Astrocyte (in vitro differentiated cells and primary cell): Measurements from ENCODE around the gene FKBP1A. TPM values are rescaled to one million over a fixed set of nuclear protein-coding genes. Genes with fewer than 3 reads are reported as not detected.

ENCODE experiments used
- DNase-seq: peaks from one replicate; pipeline ENCODE4 v3.0.0-alpha.2; 2010; ENCODE audit warnings: low read depth
- FAIRE-seq: peaks from 2 replicates; lab custom pipeline; 2011; peaks lifted over from hg19 to GRCh38; lab: Jason Lieb, UNC
- H2AFZ ChIP-seq: 2 replicates; pipeline ENCODE4 v1.6.0; 2012; ENCODE audit warnings: low read depth, low read length, inconsistent platforms
- H3K27ac ChIP-seq: 2 replicates; pipeline ENCODE4 v1.5.1; 2011; ENCODE audit warnings: low read depth, low read length, inconsistent platforms
- H3K27me3 ChIP-seq: 2 replicates; pipeline ENCODE4 v1.6.0; 2011; ENCODE audit warnings: low read length, inconsistent platforms; ENCODE audit not compliant: insufficient read depth
- H3K36me3 ChIP-seq: 2 replicates; pipeline ENCODE4 v1.5.1; 2011; ENCODE audit warnings: low read length, inconsistent platforms; ENCODE audit not compliant: insufficient read depth
- H3K4me1 ChIP-seq: 2 replicates; pipeline ENCODE4 v1.5.1; 2011; ENCODE audit warnings: low read length, inconsistent platforms; ENCODE audit not compliant: insufficient read depth
- H3K4me2 ChIP-seq: 2 replicates; pipeline ENCODE4 v1.6.0; 2012; ENCODE audit warnings: low read length, inconsistent platforms
- H3K4me3 ChIP-seq: 2 replicates; pipeline ENCODE4 v1.5.1; 2011; ENCODE audit warnings: low read depth, mild to moderate bottlenecking, low read length, inconsistent platforms; ENCODE audit not compliant: insufficient read depth
- H3K79me2 ChIP-seq: 2 replicates; pipeline ENCODE4 v1.6.0; 2012; ENCODE audit warnings: mild to moderate bottlenecking, low read length, inconsistent platforms; ENCODE audit not compliant: insufficient read depth
- H3K9ac ChIP-seq: 2 replicates; pipeline ENCODE4 v1.6.0; 2012; ENCODE audit warnings: mild to moderate bottlenecking, low read length, inconsistent platforms
- H3K9me3 ChIP-seq: 2 replicates; pipeline ENCODE4 v1.5.1; 2012; ENCODE audit warnings: low read depth, mild to moderate bottlenecking, low read length, inconsistent platforms; ENCODE audit not compliant: insufficient read depth
- H4K20me1 ChIP-seq: 2 replicates; pipeline ENCODE4 v1.6.0; 2012; ENCODE audit warnings: low read length, inconsistent platforms; ENCODE audit not compliant: insufficient read depth
- H3K27ac Mint-ChIP-seq: one replicate; pipeline ENCODE4 v1.8.0; 2021; ENCODE audit warnings: mild to moderate bottlenecking, mixed read lengths; ENCODE audit not compliant: unreplicated experiment
- H3K27me3 Mint-ChIP-seq: one replicate; pipeline ENCODE4 v1.8.0; 2021; ENCODE audit warnings: low read depth, mixed read lengths; ENCODE audit not compliant: unreplicated experiment
- H3K36me3 Mint-ChIP-seq: one replicate; pipeline ENCODE4 v1.8.0; 2021; ENCODE audit warnings: low read depth, mixed read lengths; ENCODE audit not compliant: unreplicated experiment
- H3K4me1 Mint-ChIP-seq: one replicate; pipeline ENCODE4 v1.8.0; 2021; ENCODE audit warnings: low read depth, mixed read lengths; ENCODE audit not compliant: unreplicated experiment
- H3K4me3 Mint-ChIP-seq: one replicate; pipeline ENCODE4 v1.8.0; 2021; ENCODE audit warnings: mild to moderate bottlenecking, moderate library complexity, mixed read lengths; ENCODE audit not compliant: unreplicated experiment
- H3K9me3 Mint-ChIP-seq: one replicate; pipeline ENCODE4 v1.8.0; 2021; ENCODE audit warnings: mild to moderate bottlenecking, mixed read lengths; ENCODE audit not compliant: unreplicated experiment
- CTCF ChIP-seq: IDR thresholded peaks from 2 replicates; pipeline ENCODE4 v1.5.1; 2011; ENCODE audit warnings: low read depth, mild to moderate bottlenecking, inconsistent platforms, low read length, moderate library complexity; ENCODE audit not compliant: insufficient read depth
- EZH2 ChIP-seq: IDR thresholded peaks from 2 replicates; pipeline ENCODE4 v1.6.1; 2012; ENCODE audit warnings: mild to moderate bottlenecking, low read length, inconsistent platforms; ENCODE audit not compliant: insufficient read depth
- total RNA-seq: library from RNA; stranded (reverse); gene quantifications from 2 replicates; pipeline ENCODE4 v1.2.1, GENCODE V29; 2021

FKBP1A gene
- total RNA-seq, 1 donor from 2014 or later, result 379 TPM

DNA sequence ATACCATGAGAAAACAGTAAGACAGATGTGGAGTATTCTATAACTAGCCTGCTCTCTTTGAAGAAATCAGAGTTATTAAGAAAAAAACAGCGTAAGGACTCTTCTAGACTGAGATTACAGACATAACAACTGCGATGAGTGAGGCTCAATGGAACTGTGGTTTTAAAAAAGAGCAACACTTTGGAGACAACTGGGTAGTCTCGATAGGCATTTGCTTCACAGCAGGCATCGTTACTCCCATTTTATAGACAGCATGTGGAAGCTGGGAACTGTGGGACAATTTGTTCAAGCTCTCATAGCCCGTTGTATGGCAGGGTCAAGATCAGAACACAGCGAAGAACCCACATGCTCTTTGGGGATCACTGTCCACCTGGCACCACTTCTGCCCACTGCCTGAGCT is 4.6 kb downstream of the FKBP1A start:
- TF ChIP-seq EZH2 (no peak), CTCF (no peak)

DNA sequence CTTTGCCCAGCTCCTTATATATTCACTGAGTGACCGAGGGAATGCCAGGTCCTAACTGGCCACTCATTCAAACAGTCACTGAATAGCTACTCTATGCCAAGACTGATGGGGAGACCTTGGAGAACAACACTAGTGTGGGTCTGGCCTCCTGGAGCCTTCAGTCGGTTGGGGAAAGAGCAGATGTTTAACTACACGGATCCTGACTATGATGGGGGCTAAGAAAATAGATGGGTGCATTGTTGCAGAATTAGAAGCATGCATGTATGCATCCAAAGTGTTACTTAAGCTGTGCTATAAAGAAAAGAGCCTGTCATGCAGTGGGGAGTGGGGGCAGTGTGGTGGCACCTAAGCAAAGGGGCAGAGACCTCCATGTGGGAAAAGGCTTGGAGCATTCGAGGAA is 6.5 kb downstream of the FKBP1A start:
- Histone ChIP-seq H3K27ac (no peak overlapping the region), H3K27me3 (no peaks in the 10 kb centered on the region), H3K9ac (no peak overlapping the region), H2AFZ (no peak overlapping the region), H3K4me3 (no peak overlapping the region), H4K20me1 (peaks cover 97% of the 10 kb centered on the region), H3K4me1 (peaks cover 22% of the 10 kb centered on the region), H3K9me3 (no peaks in the 10 kb centered on the region), H3K36me3 (peaks cover 11% of the 10 kb centered on the region), H3K79me2 (peaks cover 99% of the 10 kb centered on the region), H3K4me2 (no peak overlapping the region)
- H3K36me3 Mint-ChIP-seq, result peaks cover 2% of the 10 kb centered on the region
- no peak for TF ChIP-seq EZH2
- TF ChIP-seq CTCF, result no peak
- FAIRE-seq, result no peak
- H3K4me3 Mint-ChIP-seq, result no peak overlapping the region
- DNase-seq, result no peak
- H3K27ac Mint-ChIP-seq, result no peak overlapping the region
- H3K4me1 Mint-ChIP-seq, result peaks cover 43% of the 10 kb centered on the region
- H3K27me3 Mint-ChIP-seq, result no peaks in the 10 kb centered on the region
- H3K9me3 Mint-ChIP-seq, result no peaks in the 10 kb centered on the region

More for the DNA sequence above, 4.6 kb downstream of the FKBP1A start:
- H3K9ac ChIP-seq, result no peak overlapping the region
- DNase-seq (no peak), FAIRE-seq (no peak)
- peak overlapping the region; percentile 47 for H3K4me3 Mint-ChIP-seq
- H3K27ac ChIP-seq, result no peak overlapping the region
- H4K20me1 ChIP-seq, result peaks cover 89% of the 10 kb centered on the region
- H3K4me1 ChIP-seq, result peaks cover 26% of the 10 kb centered on the region
- H3K27ac Mint-ChIP-seq, result no peak overlapping the region
- H3K27me3 ChIP-seq, result no peaks in the 10 kb centered on the region
- no peak overlapping the region for H3K4me3 ChIP-seq
- H3K4me2 ChIP-seq, result peak overlapping the region; percentile 2
- peaks cover 42% of the 10 kb centered on the region for H3K4me1 Mint-ChIP-seq
- peaks cover 2% of the 10 kb centered on the region for H3K36me3 Mint-ChIP-seq
- H3K27me3 Mint-ChIP-seq, result no peaks in the 10 kb centered on the region
- H3K36me3 ChIP-seq, result peaks cover 8% of the 10 kb centered on the region
- H3K9me3 Mint-ChIP-seq, result no peaks in the 10 kb centered on the region
- H3K9me3 ChIP-seq, result no peaks in the 10 kb centered on the region
- H3K79me2 ChIP-seq, result peaks cover 97% of the 10 kb centered on the region
- no peak overlapping the region for H2AFZ ChIP-seq

GRCh38 chr20:1383623-1384404 is 9.0 kb downstream of the FKBP1A start:
- no peak overlapping the region for H3K4me3 ChIP-seq
- DNase-seq (no peak), FAIRE-seq (no peak)
- Mint-ChIP-seq H3K4me1 (peaks cover 32% of the 10 kb centered on the region), H3K27me3 (no peaks in the 10 kb centered on the region), H3K4me3 (no peak overlapping the region), H3K27ac (no peak overlapping the region), H3K9me3 (no peaks in the 10 kb centered on the region), H3K36me3 (peaks cover 2% of the 10 kb centered on the region)
- H4K20me1 ChIP-seq, result peaks cover 98% of the 10 kb centered on the region
- no peaks in the 10 kb centered on the region for H3K27me3 ChIP-seq
- H3K36me3 ChIP-seq, result peaks cover 11% of the 10 kb centered on the region
- no peaks in the 10 kb centered on the region for H3K9me3 ChIP-seq
- no peak overlapping the region for H3K27ac ChIP-seq
- H3K79me2 ChIP-seq, result peaks cover 100% of the 10 kb centered on the region
- no peak overlapping the region for H2AFZ ChIP-seq
- H3K9ac ChIP-seq, result no peak overlapping the region
- TF ChIP-seq EZH2 (no peak), CTCF (no peak)
- H3K4me1 ChIP-seq, result no peaks in the 10 kb centered on the region
- no peak overlapping the region for H3K4me2 ChIP-seq
